HuH-7 (cell line): ENCODE data around the gene DGKG.

Source experiments
- DNase-seq: peaks from one replicate; pipeline ENCODE4 v3.0.0; 2011; ENCODE audit warnings: low spot score

The DGKG gene

DNA sequence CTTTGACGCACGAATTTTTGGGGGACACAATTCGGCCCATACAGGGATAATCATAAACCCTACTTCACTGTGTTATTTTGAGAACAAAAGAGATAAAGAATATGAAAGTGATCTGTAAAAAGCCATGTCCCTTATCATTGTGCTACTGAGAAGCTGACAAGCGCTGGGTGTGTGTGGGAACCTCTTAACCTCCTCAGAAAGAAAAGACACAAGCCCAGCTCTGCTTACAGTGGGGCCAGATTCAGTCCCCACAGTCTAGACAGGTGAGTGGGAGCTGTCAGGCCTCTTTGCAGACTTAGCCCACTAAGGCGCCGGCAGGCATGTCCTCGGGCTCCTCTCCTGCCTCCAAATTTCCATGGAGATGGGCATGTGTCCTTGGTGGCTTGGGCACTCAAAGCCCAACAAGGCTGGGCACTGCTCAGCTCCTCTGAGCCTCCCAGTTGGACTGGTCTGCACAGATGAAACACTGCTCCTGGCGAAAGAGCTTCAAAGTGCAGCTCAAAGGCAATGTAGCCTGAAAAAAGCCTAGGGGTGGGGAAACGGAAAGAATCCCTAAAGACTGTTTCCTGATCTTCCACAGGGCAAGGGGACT, 188.7 kb downstream of the DGKG start:
- DNase-seq, result no peak

DNA sequence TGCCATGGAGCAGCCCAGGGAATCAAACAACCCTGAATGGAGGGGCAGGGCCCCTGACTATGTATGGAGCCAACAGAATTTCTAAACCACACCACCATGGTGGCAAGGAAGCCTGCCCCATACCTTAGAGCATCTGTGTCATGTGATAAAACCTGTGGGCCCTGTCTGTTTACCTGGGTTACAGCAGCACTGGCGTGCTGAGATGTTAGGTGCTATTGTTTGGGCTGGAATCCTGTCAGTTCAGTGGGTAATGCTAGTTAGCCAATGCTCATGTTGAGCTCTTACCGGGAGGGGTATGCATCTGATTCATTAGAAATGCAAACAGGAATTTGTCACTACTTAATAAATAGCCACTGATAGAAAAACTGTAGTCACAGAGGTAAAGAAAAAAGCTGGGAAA, 189.7 kb downstream of the DGKG start:
- DNase-seq, result no peak

DNA sequence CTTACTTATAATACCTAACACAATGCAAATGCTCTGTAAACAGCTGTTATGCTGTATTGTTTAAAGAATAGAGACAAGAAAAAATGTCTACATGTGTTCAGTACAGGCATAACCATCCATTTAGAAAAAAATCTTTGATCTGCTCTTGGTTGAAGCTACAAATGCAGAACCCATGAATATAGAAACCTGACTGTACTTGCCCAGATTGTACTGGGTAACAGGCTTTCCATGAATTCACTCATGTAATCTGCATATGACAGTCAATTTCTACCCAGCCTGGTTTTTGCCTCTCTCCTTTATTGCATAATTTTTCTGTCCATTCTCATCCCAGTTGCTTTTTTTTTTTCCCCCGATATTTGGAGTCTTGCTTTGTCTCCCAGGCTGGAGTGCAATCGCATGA, 190.5 kb downstream of the DGKG start:
- no peak for DNase-seq

DNA sequence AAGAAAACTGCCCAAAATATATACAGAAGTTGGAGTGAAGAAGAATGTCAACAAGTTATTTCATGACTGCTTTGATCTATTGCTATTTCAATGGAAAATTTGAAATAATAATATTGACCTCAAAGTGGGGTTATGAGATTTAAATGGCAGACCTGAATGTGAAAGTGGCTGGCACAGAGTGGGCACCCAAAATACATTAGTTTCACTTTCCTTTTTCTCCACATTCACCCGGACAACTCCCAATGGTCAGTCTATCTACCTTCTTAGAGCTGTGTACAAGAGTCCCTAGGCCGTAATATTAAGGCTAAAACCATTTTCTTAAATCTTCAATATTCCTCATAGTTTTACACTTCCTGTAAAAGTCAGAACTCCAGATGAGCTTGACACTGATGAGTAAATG, 191.5 kb downstream of the DGKG start:
- no peak for DNase-seq

DNA sequence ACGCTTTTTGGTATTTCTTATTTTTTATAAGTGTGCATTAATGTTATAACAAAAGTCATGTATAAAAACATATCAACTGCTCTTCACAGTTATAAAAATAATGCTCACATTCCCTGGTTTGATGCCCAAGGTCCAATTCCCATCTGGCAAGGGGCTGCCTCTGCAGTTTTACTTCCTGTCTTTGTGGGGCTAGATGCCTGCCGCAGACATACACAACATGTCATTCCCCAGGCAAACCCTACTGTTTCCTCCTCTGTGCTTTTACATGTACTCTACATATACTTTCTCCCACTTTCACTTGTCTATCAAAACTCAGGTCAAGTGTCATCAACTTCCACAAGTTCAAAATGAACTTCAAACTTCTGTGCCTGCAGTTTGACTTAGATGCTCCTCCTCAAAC, 192.7 kb downstream of the DGKG start:
- no peak for DNase-seq

DNA sequence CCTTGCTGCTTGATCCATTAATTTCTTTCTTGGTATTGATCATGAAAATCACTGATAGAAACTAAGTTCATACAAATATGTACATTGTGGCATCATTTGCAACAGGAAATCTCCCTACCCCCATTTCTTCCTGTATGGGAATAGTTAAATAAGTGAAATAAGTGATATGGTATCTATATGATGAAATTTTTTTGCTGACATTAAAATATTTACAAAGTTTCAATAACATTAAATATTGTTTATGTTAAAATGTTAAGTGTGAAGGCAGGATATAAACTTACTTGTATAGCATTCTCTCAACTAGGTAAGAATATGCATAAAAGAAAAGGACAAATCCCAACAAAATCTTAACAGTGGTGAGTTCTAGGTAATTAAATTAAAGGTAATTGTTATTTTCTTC, 193.1 kb downstream of the DGKG start:
- no peak for DNase-seq

DNA sequence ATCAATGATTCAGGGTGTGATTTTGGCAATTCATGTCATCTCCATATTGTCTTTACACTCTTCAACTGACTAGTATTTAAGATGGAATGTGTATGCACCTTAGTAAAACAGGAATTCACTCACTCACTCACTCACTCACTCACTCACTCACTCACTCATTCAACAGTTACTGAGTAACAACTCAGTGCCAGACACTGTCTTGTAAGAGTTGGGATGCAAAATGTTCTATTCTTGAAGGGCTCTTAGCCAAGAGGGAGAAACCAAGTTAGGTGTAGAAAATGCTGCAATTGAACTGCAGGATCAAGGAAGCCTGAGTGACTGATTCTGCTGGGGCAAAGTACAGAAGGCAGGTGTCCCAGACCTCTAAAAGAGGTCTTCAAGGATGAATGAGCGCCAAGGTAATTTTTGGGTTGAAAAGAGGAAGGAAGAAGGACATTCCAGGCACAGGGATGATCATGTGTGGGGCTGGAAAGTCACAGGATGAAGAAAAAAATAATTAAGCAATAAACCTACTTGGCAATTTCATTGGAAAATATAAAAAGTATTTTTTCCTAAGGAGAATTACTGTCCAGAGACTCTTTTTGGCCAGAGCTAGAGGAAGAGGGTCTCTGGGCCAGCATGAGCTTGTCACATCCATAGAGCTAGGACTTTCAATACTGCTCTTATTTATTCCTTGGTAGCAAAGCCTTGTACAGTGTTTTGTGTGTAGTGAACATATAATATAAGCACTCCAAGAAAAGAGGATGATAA, 194.2 kb downstream of the DGKG start:
- no peak for DNase-seq

DNA sequence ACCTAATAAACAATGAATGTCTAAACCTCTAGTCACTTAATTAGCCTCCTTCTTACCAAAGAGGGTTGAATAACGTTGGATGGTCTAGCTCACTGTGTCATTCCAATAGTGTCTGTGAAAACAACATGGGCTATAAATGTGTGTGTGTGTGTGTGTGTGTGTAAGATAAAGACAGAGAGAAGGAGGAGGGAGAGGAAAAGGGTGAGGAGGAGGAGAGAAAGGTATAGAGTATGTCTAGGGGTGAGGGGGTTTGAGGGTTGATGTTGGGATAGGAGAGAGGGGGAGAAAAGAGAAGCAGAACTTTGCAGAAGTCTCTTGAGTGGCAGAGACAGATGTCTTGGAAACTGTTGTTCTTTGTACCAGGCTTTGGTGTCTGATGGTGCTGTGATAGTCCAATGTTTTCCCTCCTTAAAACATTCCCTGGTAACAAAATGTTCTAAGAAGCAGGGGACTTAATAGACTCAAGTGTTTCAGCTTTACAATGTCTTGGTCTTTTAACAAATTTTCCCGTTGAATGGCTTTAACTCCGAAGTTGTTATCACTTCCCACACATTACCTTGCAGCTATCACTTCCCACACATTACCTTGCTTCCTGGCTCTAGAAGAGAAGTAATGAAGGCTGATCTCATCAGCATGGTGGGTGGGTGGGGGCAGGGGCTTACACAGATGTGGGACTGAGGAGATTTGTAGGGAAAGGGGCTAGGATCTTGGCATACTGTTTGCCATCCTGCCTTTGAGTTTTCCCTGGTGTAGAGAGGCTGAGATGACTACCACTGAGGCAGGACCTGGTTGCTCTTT, 195.3 kb downstream of the DGKG start:
- no peak for DNase-seq

DNA sequence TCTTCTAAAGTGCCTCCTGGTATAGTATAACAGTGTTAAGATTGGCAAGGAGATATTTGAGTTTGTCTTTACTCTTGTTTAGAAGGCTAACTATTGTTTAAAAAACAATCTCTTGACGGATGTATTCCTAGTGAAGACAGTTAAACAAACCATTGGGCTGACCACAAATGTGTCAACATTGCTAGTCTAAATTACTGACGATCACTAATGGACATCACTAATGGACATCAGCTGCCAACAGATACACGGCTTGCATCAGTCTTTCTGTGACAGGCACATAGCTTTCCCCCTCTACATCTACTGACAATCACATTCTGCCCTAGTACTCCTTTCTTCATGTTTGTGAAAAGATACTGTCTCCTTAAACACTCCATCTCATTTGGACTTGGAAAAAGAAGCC, 196.0 kb downstream of the DGKG start:
- no peak for DNase-seq

DNA sequence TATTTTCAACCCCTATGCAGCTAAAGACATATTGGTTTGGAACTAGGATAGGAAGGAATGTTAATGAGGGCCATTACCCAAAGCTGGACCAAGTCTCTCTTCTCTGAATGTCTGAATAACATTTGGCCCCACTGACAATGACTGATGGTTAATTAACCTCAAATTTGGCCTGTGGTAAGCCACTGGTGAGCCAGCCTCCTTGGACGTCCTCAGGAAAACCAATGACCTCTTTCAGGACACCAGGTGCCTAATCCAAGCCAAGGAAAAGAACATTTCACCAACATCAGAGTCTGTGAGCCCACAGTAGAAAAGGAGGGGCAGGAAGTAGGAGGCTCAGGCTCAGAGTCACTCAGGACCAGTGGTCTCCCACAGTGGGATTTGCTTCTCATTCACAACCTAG, 196.7 kb downstream of the DGKG start:
- DNase-seq, result no peak

DNA sequence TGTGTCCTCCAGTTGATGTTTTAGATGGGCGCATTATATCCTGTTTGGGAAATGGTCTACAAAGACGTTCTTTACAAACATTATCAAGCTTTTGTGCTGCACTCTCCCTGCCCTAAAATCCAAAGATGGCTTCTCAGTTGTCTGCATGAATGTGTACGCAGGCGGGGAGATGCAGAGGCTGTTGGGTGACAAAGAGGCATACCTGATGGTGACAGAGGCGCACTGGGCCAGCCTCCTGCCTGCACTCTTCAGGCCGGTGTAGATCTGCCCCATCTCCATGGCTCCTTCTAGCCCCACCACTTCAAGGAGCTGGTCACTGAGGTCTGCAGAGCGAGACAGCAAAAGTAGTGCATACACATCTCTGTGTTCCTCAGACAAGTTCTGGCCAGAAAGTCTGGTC, 197.3 kb downstream of the DGKG start:
- DNase-seq, result no peak

DNA sequence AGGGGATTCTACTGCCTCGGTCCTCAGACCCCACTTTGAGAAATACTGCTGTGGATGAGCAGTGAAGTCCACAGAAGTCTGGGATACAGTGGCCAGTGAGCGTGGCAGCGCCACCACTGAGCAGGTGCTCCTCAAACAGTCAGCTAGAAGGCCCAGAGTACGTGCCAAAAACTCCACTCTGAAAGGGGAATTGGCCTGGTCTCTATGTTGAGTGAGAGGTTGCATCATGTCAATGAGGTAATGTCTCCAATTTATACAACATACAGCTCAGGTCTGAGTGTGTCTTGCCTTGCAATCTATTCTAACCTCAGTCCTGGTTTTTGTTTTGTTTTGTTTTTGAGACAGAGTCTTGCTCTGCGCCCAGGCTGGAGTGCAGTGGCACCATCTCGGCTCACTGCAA, 199.8 kb downstream of the DGKG start:
- no peak for DNase-seq

DNA sequence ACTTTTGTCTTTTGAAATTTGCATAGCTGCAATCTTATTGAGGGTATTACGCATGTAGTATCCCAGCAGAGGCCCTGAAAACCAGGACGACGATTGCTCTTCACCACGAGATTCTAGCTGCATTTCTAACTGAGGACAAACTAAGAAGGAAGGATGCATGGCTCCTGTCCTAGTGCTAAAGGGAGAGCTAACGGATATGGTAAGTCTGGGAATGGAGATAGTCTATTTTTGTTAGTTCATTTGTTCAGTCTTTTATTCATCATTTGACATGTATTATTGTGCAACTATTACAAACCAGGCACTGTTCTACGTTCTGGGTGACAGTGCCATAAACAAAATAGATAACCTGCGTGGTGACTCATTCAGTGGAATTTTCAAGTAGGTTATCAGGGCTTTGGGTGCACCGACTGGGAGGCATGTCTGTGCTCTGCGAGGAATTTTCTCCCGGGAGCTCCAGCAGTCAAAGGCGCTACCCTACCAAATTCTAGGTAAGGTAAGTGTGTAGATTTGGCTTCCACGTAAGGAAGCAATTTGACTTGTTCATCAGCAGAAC, 201.3 kb downstream of the DGKG start:
- DNase-seq, result peak; percentile 19

DNA sequence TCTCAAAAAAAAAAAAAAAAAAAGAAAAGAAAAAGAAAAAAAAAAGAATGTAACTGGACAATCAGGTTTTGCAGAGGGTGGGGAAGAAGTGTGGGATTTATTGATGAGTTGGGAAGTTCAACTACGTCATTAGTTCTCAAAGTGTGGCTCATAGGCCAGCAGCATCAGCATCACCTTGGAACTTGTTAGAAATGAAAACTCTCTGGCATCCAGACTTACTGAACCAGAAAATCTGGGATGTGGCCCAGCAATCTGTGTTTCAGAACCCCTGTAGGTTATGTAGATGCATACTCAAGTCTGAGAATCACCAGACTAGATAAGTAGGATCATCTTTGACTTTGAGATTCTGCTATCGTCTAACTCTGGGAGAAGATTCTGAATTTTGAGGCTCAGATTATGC, 207.4 kb downstream of the DGKG start:
- no peak for DNase-seq

DNA sequence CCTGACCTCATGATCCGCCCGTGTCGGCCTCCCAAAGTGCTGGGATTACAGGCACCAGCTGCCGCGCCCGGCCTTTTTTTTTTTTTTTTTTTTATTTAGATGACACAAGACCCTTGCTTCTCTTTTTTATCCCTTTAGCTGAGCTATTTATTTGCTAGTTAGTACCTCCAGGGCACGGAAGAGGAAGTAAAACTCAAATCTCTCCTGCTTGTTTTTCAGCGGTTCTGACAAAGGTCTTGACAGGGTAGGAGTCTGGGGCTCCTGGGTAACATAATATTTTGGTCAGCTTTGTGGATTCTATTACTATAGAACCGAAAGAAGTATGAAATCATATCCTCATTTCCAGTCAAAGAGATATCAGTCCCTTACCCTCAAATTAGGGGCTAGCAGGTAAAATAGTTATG, 209.1 kb downstream of the DGKG start:
- DNase-seq, result no peak

DNA sequence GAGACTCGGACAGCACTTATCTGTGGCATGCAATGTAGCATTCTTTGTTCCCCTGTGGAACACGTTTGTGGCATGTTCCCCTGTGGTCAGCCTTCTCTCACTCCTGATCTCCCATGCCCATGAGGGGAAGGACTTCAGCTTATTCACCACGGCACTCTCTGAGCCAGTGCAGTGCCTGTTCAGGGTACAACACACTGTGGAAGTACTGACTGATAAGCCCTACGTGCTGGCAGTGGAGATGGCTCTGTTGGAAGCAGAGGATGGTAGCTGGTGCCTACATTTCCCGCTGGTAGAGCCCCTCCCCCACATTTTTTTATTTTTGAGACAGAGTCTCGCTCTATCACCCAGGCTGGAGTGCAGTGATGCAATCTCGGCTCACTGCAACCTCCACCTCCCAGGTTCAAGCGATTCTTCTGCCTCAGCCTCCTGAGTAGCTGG, 209.7 kb downstream of the DGKG start:
- no peak for DNase-seq

DNA sequence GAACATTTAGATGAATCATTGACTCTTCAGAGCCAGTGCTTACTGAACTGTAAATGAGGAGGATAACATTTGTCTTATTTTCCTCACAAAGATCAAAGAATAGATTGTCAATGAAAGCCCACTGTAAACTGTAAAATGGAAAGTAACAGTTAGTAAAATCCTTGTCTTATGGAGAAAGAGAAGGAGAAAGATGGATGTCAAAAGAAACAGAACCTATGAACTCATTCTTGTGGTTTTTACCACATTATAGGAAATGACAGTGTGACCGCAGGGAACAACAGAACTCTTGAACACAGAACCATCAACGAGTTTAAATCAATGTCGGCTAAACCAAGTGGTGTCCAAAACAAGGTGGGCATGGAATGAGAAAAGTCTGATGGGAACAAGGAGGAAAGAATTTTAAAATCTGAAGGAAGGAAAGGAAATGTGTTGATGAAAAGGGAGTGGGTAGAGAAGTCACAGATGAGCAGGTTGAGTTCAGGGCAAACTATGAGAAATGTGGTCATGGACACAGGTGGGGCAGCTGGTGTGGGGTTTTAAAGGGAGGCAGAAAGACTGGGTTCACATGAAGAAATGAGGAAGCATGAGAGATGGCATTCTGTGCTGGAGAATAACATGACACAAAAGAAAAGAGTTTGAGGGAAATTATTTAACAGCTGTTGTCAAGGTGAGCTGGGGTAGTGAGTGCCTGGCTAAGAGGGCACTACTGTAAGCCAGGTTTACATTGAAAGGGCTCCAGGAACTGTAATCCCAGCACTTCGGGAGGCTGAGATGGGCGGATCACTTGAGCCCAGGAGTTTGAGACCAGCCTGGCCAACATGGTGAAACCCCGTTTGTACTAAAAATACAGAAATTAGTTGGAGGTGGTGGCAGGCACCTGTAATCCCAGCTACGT, 210.7 kb downstream of the DGKG start:
- DNase-seq, result no peak

DNA sequence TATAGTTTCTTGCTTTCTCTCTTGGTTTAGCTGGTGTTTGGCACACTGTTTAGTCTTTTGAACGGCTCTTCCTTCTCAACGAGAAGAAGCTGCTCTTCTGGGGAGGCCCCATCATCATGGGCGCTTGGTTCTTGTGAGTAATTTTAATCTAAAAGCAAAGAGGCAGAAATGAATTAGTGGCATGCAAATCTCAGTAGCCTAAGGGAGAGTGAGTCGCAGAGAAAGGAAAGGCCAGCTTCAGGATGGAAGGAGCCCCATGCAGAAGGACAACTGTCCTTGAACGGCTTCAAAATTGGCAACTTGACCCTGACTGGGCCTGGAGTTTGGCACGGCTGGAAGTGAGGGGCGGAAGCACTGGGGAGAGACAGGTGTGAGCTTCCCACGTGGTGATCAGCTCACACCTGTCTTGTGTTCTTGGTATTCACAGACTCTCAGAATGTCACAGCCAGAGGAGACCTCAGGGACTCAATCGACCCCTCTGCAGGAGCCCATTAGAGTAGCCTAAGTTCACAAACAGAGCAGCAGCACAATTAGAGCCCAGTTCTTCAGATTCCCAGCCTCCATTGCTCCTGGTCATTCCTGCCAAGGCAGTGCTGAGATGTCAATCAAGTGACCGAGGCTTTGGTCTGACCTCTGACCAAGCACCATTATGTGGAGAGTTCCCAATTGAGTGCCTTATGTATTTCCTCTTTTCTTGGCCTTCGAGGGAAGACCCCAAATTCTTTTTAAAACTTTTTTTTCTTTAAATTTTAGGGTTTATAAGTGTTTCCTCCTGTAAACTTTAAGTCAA, 211.8 kb downstream of the DGKG start:
- no peak for DNase-seq

DNA sequence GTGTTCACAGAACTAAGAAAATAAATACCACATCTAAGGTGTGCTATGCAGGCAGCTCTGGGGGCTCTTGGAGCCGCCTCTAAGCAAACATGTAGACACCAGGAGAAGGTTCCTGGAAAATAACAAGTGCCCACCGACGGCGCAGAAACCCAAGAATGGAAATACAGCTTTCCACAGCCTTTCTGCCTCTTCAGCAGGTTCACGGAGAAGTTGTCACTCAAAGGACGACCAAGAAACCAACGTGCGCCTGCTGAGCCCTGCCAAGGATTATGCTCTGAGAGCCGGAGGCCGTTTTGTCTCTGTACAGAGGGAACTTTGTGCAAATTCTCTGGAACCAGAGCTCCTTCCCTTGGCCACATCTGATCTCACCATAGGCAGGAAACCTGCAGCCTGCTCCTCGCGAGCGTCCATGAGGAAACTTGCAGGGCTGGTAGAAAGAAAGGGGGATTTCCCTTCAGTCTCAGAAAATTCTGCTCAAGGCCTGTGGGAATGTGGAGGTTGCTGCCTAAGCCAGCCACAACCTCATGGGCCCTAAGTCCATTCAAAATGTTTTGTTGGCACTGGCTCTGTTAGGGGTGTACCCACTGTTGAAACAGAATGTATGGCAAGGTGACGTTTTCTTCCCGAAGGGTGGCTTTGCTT, 212.6 kb downstream of the DGKG start:
- DNase-seq, result no peak

DNA sequence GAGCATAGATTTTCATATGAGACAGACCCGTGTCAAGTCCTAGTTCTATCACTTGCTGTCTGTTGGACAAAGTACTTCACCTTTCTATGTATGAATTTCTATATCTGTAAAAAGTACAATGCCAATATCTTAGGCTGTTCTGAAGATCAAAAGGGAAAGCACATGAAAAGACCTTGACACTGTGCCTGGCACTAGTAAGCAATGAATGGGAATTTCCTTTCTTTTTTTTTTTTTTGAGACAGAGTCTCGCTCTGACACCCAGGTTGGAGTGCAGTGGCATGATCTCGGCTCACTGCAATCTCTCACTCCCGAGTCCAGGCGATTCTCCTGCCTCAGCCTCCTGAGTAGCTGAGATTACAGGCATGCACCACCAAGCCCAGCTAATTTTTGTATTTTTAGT, 217.8 kb downstream of the DGKG start:
- DNase-seq, result no peak

DNA sequence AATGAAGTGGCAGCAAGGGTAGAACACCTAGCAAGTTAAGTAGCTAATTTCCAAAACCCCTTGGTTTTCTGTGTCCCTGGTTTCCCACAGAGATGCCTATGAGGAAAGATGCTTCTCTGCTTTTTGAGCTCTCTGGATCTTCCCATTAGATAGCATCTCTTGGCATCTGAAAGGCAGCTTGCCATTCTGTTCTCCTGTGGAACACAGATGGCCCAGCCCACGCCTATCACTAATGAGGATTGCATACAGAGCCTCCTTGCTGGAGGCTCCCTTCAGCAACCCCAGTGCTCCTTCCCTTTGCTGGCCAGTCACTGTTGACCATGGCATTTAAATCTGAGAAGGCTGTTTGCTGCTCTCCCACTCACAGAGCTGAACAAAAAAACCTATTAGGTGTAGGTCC, 218.8 kb downstream of the DGKG start:
- no peak for DNase-seq
